Measurements from ENCODE around the gene ZG16. TPM values are rescaled to one million over a fixed set of nuclear protein-coding genes. Genes with fewer than 3 reads are reported as not detected.

Gene ZG16
- total RNA-seq, 1 donor from 2014 or later: not detected

- no peak for TF ChIP-seq CTCF (IDR thresholded peaks at IDR 0.05)
- no peak for ATAC-seq (ENCODE audit: low read depth)
- CTCF ChIA-PET: no interaction called here
- no peaks in the 10 kb centered on the region for H3K9me3 Mint-ChIP-seq
- DNase-seq: no peak
- intact Hi-C loops (cut with micrococcal nuclease): no loop called here
- no peaks in the 10 kb centered on the region for H3K27me3 Mint-ChIP-seq
- peak overlapping the region; percentile 70 for H3K27ac Mint-ChIP-seq
- H3K36me3 Mint-ChIP-seq (ENCODE audit: low read depth): peaks cover 44% of the 10 kb centered on the region
- H3K4me1 Mint-ChIP-seq: peaks cover 89% of the 10 kb centered on the region
- H3K4me3 Mint-ChIP-seq: no peak overlapping the region
- POLR2A ChIA-PET: interaction anchor here (0.6 to 1.0 kb wide), 3 partner anchors 11 to 47 kb away, joined by 3 to 5 read pairs (median 5); no protein-coding TSS in a partner anchor
Observed at GRCh38 chr16:29742683-29743275, 35.3 kb upstream of the ZG16 start.

- no peaks in the 10 kb centered on the region for H3K9me3 Mint-ChIP-seq
- TF ChIP-seq CTCF (IDR thresholded peaks at IDR 0.05): no peak
- no peaks in the 10 kb centered on the region for H3K27me3 Mint-ChIP-seq
- intact Hi-C loops (cut with micrococcal nuclease): no loop called here
- DNase-seq: no peak
- H3K4me1 Mint-ChIP-seq: peaks cover 85% of the 10 kb centered on the region
- ATAC-seq (ENCODE audit: low read depth): no peak
- H3K36me3 Mint-ChIP-seq (ENCODE audit: low read depth): peaks cover 44% of the 10 kb centered on the region
- ChIA-PET CTCF (no interaction called here), POLR2A (interaction anchor here (0.6 to 1.2 kb wide), 5 partner anchors 11 to 61 kb away, joined by 3 to 6 read pairs (median 5); no protein-coding TSS in a partner anchor)
- peak overlapping the region; percentile 50 for H3K4me3 Mint-ChIP-seq
- peak overlapping the region; percentile 70 for H3K27ac Mint-ChIP-seq
Observed at GRCh38 chr16:29743475-29743826, 34.6 kb upstream of the ZG16 start.

GRCh38 chr16:29743827-29744531 is 34.1 kb upstream of the ZG16 start:
- DNase-seq (no peak), ATAC-seq (ENCODE audit: low read depth) (no peak)
- no peak for TF ChIP-seq CTCF (IDR thresholded peaks at IDR 0.05)
- no peaks in the 10 kb centered on the region for H3K9me3 Mint-ChIP-seq
- peak overlapping the region; percentile 70 for H3K27ac Mint-ChIP-seq
- H3K27me3 Mint-ChIP-seq: no peaks in the 10 kb centered on the region
- ChIA-PET POLR2A (interaction anchor here (0.6 to 1.2 kb wide), 6 partner anchors 12 to 101 kb away, joined by 3 to 11 read pairs (median 5); no protein-coding TSS in a partner anchor), CTCF (no interaction called here)
- H3K4me1 Mint-ChIP-seq: peaks cover 81% of the 10 kb centered on the region
- peak overlapping the region; percentile 50 for H3K4me3 Mint-ChIP-seq
- peaks cover 47% of the 10 kb centered on the region for H3K36me3 Mint-ChIP-seq (ENCODE audit: low read depth)
- intact Hi-C loops (cut with micrococcal nuclease): loop anchor here (2.0 kb wide), 1 partner anchor 43 kb away; no protein-coding TSS in a partner anchor

DNA sequence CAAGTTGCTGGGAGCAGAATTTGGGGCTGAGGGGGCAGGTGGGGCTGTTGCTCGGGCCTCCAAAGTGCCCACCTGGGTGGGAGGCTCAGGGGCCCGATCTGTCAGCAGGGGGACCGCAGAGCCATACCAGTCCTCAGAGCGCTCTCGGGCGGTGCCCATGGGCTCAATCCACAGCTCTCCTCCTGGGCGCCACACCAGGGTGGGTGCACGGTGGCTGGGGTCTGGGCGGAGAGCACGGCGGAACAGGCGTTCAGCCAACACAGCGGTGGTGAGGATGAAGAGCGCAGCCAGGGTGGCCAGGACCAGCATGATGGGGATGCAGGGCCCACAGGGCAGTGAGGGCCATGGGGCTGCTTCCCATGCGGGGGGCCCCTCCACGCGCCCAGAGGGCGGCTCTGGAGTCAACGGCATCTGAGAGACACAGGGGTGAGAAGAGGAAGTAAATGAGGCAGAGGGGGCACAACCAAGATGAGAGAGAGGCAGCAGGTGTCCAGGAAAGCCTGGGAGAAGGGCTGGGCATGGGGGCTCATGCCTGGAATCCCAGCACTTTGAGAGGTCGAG is 33.4 kb upstream of the ZG16 start:
- ATAC-seq (ENCODE audit: low read depth): no peak
- H3K9me3 Mint-ChIP-seq: no peaks in the 10 kb centered on the region
- H3K27me3 Mint-ChIP-seq: no peaks in the 10 kb centered on the region
- POLR2A ChIA-PET: interaction anchor here (0.6 to 1.2 kb wide), 6 partner anchors 10 to 102 kb away, joined by 3 to 11 read pairs (median 4); partner anchors contain the start of gene KIF22
- peaks cover 49% of the 10 kb centered on the region for H3K36me3 Mint-ChIP-seq (ENCODE audit: low read depth)
- H3K4me1 Mint-ChIP-seq: peaks cover 78% of the 10 kb centered on the region
- TF ChIP-seq CTCF (IDR thresholded peaks at IDR 0.05): no peak
- intact Hi-C loops (cut with micrococcal nuclease): loop anchor here (2.0 to 5.0 kb wide), 2 partner anchors 44 to 218 kb away; partner anchors contain the start of gene TMEM219
- no peak for DNase-seq
- CTCF ChIA-PET: no interaction called here
- H3K4me3 Mint-ChIP-seq: peak overlapping the region; percentile 94
- H3K27ac Mint-ChIP-seq: peak overlapping the region; percentile 96
